Measurements from ENCODE around the gene ANKRD29.
"Not testable (repeated sequence)": the region's sequence is repeated elsewhere in the genome, so short reads cannot be mapped to it uniquely, and the experiment has no call there.

Gene ANKRD29

DNA sequence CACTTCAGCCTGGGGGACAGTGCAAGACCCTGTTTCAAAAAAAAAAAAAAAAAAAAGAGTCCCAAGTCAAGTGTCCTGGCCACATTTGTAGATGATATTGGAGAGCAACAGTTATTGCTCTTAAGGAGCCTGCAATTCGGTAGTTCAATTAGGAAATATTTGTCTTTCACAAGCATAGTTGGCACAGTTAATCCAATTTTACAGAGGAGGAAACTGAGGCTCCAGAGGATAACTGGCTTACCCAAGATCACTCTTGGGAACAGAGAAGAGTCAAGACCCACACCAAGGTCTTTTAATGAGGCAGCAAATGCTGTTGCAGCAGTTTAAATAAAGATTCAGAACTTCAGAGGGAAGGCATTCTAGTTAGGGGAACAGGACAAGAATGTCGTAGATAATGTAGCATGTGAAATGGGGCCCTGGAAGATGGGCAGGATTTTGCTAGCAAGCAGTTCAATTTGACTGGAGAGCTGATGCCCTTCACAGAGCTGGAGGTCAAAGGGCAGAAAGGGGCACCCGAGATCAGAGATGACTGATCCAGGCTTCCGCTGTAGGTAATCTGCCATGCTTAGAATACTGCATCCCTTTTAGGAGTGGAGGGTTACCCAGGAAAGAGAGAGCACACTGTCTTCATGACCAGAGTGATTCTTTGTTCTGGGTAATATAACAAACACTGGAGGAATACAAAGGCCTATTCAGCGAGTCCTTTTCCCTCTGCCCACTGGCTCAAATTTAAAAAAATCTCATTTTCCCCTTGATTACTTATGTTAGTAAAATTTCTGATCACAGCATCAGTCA lies 79.4 kb downstream of the ANKRD29 start:
- DNase-seq (ENCODE audit: low read depth), result no peak

DNA sequence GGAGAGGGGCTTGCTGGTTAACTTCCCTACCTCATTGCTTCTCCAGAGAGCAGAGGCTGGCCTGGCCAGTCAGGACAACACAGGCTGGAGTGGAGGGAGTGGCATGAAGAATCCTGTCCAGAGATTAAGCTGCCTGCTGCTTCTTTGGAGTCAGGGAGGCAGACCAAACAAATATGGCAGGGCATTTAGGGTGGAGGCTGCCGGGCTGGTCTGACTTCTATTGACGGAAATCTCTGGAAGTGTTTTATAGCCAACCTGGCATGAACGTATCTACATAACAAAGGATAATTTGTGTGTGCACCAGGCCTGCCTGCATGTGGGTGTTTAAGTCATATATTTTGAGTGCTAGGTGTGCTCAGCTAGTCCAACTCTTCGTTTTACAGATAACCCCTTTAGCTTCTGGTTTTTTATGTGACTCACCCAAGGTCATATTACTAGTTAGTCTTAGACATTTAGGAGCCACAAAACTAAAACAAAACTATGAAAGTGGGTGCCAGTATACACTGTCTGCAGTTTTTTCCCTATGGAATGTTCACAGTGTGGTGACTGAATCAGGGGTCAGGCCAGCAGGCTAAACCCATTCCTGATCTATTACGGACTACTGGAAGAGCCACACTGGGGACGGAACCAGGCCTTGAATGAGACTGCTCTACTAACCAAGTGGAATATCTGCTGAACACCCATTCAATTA lies 81.9 kb downstream of the ANKRD29 start:
- DNase-seq (ENCODE audit: low read depth), result peak; percentile 68

DNA sequence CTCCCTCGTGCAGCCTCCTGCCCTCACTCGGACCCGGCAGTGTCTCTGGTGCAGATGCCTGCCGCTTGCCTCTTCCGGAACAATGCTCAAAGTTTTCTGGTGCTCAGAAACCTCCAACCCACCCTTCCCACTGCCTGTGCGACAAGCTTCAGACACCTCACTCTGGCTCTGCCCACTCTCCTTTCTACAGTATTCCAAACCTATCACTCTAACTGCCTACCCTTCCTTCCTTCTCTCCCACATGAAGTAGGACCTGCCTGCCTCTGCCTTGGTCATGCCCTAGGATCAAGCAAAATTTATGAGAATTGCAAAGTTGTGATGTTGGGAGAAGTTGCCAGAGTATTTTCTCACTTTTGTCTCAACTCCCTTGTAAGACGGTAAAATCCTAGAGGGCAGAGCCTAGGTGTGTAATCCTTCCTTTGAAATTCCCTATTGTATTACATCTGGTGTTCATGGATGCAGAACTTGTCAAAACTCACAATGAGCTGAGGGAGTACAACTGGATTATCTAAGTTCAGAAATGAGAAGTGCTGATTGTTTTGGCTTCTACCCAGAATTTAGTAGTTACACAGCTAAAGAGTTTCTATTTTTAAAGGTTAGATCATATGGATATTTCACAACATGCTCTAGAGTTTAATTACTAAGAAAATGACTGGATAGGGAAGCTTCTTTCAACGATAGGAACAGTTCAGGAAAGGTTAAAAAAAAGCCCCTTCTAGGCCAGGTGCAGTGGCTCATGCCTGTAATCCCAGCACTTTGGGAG lies 83.6 kb downstream of the ANKRD29 start:
- DNase-seq (ENCODE audit: low read depth), result no peak

DNA sequence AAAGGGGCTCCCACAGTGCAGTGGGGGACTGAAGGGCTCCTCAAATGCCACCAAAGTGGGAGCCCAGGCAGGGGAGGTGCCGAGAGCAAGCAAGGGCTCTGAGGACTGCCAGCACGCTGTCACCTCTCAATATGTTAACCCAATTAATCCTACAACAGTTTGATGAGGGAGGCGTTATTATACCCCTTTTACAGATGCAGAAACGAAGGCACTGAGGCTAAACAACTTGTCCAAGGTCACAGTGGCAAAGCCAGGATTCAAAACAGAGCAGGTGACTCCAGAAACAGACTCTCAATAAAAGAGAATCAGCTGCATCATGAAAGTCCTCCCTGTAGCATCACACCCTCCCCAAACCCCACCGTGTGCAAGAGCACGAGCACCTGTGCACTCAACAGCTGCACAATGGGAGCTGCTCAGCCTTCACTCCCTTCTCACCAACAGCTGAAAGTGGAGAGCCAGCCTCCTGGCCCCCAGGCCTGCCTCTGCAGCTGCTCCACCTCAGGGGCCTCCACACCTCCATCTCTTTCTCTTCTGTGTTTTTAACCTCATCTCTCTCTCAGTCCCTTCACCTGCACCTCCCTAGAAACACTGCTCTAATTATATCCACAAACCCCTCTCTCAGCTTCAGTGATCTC lies 84.5 kb downstream of the ANKRD29 start:
- no peak for DNase-seq (ENCODE audit: low read depth)

DNA sequence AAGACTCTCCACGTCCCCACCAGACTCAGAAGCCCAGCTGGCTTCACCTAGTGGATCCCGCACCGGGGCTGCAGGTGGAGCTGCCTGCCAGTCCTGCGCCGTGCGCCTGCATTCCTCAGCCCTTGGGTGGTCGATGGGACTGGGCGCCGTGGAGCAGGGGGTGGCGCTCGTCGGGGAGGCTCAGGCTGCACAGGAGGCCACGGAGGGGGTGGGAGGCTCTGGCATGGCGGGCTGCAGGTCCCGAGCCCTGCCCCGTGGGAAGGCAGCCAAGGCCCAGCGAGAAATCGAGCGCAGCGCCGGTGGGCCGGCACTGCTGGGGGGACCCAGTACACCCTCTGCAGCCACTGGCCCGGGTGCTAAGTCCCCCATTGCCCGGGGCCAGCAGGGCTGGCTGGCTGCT lies 85.2 kb downstream of the ANKRD29 start:
- DNase-seq (ENCODE audit: low read depth), result not testable (repeated sequence)

DNA sequence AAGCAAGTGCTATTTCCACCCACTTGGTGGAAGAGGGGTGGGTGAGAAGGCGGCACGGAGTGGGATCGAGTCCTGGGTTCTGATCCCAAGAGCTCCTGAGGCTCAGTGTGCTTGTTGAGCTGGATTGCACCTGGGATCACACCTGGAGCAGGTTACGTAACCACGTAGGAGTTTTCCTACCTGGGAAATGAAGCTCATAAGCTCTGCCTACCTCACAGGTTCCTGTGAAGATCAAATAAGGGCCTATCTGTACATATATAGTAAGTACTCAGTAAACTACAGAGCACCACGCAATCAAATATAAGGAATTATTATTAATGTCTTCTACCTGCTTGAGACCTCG lies 87.4 kb downstream of the ANKRD29 start:
- no peak for DNase-seq (ENCODE audit: low read depth)

DNA sequence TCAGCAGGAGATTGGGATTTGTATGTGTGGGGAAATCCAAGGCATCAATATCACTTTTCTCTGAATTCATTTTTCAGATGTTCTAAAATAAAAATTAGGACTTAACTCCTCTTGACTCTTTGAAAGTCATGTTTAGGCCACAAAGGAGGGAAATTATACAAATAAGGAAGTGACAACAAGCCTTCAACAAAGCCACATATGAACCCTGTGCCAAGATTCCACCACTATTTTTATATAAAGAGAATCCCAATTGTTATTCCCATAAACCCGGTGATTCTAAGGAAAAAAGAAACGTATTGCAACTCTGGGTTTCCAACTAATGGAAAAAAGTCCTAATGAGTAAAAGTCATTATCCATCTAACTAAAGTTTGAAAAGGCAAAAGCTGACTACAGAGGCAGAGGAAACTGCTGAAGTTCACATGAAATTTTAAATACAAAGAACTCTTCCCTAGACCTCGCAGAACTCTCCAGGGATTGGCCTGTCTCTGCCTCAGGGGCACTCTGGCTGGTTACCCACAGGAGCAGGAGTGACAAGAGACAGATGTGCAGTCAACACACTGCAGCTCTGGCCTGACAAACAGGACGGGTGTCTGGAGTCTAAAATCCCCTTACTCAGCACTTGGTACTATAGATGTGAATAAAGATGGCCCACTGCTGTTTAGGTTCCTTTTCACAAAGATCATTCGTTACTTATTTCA lies 88.0 kb downstream of the ANKRD29 start:
- DNase-seq (ENCODE audit: low read depth), result no peak

DNA sequence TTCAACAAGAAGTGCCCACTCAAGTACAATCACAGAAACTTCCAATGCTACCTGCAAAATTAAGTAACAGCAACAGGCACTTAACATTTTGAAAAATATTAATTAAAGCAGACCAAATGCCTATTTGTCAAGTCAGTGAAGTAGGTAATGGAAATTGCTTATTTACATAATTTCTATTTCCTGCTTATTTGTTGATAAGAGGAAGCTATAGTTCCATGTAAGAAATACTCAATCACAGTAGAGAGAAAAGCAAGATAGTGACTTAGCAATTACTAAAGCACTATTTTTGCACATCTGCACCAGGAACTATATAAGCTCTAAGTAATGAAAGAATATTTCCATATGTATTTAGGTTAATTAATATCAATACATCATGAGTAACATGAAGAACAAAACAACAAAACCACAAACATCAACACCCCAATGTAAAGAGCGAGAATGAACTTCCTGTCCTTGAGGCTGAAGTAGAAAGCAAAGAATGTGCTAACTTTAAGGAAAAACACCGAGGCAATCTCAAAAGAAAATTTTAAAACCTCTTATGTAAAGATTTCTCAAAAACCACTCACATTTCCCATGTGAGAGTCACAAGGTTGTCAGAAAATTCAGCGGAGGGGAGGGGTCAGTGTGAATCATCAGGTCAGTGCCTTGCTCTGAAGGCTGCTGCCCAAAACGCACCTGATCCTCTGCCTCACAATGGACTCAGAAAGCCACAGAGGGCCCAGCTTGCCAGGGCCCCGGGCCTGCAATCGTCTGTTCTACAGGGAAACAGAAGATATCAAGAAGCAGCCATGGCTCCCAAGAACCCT lies 88.9 kb downstream of the ANKRD29 start:
- DNase-seq (ENCODE audit: low read depth), result no peak

DNA sequence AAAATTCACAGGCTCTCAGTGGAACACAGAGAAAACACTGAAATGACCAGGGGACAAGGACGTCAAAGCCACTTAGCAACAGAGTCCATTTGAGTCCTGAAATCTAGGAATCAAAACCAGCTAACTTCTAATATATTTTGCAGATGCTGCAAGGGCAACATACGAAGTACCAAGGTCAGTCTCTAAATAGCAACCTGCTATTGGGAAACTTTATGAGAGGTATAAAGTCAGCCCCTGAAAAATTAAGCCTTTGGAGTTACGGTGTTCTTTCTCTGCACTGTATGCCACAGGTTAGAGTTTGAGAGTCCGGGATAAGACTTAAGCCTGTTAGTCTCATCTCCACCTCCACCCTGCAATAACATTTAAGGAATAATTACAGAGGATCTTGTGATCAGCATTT lies 89.7 kb downstream of the ANKRD29 start:
- DNase-seq (ENCODE audit: low read depth), result no peak

DNA sequence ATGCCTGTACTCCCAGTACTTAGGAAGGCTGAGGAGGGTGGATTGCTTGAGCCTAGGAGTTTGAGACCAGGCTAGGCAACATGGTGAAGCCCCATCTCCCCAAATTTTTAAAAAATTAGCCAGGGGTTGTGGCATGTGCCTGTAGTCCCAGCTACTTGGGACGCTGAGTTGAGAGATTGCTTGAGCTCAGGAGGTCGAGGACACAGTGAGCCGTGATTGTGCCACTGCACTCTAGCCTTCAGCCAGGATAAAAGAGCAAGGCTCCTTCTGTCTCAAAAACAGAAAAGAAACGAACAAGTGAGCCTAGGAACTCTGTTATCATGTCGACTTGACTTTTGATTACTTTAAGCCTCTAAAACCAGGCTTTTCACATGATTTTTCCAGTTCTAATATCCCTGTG lies 90.1 kb downstream of the ANKRD29 start:
- no peak for DNase-seq (ENCODE audit: low read depth)

DNA sequence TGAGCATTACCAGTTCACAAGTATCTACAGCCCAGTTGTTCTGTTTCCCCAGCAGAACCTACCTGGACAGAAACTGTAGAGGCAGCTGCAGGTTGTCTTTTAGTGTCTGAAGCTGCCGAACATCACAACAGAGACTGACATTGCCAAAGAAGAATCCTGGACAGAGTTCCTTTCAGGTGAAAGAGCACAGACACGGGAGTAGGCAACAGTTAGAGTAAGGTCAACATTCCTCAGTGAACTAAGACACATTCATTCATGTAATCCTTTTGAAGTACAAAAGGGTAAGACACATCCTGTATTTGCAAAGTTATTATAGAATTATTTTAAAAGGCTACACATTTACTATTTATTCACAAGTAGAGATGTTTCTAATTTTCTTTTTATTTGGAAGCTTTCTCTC lies 90.7 kb downstream of the ANKRD29 start:
- no peak for DNase-seq (ENCODE audit: low read depth)

DNA sequence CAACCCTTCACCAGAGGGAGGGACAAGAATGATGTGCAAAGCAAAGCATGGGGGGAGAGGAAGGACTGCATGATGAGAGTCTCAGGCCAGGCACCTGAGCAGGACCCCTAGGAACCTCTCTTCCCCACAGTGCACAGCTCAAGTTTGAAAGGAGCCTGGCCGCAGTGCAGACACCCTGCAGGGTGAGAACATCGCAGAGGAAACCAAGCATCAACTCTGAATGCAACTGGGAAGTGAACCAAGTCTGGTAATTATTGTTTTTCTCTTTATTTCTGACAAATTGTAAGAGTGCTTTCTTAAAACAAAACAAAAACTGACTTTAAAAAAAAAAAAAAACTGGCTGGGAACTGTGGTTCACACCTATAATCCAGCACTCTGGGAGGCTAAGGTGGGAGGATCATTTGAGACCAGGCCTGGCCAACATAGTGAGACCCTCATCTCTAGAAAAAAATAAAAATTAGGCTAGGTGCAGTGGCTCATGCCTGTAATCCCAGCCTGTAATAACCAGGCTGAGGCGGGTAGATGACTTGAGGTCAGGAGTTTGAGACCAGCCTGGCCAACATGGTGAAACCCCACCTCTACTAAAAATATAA lies 91.7 kb downstream of the ANKRD29 start:
- no peak for DNase-seq (ENCODE audit: low read depth)

DNA sequence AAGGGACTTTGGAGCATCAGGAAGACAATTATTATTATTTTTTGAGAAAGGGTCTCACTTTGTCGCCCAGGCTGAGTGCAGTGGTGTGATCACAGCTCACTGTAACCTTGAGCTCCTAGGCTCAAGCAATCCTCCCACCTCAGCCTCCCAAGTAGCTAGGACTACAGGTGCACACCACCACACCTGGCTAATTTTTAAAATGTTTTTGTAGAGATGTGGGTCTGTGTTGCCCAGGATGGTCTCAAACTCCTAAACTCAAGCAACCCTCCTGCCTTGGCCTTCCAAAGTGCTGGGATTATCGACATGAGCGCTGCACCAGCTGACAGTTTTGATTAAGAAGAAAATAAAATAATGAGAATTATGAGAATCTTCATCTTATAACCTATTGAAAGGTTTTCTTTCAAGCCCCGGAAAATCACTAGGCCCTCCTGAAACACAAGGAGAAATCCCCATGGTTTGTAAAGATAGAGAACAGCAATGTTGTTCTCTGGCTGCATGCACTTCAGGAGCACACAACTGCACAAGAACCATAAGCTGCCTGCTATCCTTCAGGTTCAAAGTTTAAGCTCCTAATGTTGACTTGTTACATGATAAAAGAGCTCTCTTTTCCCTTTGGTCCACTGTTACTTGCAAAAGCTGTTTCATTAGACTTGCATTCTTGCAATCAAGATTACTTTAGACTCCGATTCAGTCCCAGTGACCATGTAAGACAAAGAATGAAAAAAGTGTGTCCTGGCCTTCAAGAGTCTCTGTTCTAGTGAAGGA lies 93.2 kb downstream of the ANKRD29 start:
- DNase-seq (ENCODE audit: low read depth), result no peak

DNA sequence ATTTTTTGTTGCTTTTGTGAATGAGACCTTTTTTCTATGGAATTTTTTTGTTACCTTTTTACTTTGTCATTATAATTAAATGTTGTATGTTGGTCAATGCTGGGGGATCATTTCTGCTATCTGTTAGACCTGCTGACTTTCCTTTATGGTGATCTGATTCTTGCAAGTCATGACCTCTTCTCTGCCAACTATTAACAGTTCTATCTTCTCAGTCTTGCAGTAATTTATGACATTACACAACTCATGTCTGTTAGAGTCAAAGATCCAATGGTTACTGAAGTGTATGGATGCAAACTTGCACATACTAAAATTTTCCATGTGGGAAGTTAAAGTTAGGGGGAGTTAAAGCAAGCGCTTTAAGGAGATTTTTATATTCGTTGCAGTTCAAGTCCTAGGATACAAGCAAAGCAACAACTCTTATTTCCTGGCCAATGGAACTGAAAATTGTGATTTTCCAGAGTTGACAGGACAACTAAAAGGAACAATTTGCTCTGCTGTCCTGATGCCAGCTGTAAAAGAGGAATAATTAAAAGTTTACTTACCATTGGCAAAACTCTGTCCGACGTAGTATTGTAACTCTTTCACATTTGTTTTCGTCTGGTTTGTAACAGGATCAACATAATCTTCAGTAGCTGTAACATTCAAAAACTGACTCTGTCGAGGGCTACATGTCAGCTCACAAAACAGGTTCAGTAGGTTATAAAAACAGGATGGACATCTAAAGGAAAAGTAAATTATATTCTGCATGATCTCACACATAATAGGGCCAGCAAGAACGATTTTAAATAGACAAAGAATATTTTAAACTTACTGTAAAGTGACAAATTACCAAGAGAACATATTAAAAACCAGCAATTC lies 94.2 kb downstream of the ANKRD29 start:
- no peak for DNase-seq (ENCODE audit: low read depth)

DNA sequence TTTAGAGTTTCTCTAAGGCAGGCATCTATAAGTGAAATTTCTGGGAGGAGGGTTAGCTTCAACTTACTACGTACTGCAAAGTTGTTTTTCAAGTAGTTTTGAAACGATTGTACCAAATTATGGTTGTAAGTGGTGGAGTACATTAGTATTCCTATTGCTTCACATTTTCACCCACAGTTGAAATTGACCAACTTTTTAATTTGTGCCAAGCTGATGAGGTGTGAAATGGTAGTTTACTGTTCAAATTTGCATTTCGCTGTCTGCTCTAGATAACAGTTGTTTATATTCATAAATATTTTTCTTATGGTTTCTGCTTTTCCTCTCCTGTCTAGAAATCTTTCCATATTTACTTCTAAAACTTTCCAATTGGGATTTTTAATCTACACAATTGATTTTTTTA lies 95.0 kb downstream of the ANKRD29 start:
- no peak for DNase-seq (ENCODE audit: low read depth)

DNA sequence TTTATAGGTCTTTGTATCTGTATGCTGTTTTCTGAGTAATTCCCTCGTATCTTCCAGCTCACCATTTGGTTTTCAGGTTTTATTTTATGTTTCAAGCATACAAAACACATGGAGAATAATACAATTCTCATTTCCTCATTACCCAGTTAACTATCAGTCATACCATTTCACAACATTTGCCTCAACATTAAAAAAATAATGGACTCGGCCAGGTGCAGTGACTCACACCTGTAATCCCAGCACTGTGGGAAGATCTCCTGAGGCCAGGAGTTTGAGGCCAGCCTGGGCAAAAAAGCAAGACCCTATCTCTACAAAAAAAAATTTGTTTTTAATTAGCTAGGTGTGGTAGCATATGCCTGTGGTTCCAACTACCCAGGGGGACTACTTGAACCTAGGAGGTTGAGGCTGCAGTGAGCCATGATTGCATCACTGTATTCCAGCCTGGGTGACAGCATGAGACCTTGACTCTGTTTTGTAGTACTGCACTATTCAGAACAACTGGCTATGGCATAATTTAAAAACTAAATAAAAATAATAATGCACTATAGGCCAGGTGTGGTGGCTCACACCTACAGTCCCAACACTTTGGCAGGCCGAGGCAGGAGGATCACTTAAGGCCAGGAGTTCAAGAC lies 96.7 kb downstream of the ANKRD29 start:
- no peak for DNase-seq (ENCODE audit: low read depth)

DNA sequence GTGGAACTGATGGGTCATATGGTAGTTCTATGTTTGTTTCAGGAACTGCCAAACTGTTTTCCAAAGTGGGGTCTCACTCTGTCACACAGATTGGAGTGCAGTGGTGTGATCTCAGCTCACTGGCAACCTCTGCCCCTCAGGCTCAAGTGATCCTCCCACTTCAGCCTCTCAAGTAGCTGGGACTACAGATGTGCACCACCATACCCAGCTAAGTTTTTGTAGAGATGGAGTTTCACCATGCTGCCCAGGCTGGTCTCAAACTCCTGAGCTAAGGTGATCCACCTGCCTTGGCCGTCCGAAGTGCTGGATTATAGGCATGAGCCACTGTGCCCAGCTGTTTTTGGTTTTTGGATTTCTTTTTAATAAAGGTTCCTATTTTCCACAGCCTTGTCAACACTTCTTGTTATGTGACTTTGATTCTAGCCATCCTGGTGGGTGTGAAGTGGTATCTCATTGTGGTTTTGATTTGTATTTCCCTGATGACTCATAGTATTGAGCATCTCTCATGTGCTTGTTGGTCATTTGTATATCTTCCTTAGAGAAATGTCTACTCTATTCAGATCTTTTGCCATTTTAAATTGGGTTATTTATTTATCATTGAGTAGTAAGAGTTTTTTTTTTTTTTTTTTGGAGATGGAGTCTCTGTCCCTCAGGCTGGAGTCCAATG lies 99.2 kb downstream of the ANKRD29 start:
- no peak for DNase-seq (ENCODE audit: low read depth)

DNA sequence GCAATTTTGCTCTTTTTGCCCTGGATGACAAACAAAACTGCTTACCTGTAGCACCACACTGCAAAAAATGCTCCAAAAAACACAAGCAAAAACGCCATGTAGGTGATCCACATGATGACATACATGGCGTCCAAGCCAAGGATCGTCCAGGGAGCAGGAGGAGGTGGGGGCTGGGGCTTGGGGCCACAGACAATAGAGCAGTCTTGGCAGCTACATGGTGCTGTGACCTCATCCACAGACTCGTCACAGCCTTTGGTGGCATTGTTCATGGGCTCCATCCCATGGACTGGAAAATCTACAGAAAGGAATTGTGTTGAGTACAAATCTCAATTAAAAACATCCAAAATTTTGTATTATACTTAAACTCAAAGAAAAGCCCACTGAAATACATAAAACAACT lies 102.5 kb downstream of the ANKRD29 start:
- DNase-seq (ENCODE audit: low read depth), result no peak
